NCI-H524 treated with DMSO at 0.1 percent for 48 hours (cell line): Measurements from ENCODE around the gene ENOPH1.

Experiments
- DNase-seq: peaks from one replicate; lab custom pipeline; 2025; lab: John Stamatoyannopoulos, UW

Gene ENOPH1

DNA sequence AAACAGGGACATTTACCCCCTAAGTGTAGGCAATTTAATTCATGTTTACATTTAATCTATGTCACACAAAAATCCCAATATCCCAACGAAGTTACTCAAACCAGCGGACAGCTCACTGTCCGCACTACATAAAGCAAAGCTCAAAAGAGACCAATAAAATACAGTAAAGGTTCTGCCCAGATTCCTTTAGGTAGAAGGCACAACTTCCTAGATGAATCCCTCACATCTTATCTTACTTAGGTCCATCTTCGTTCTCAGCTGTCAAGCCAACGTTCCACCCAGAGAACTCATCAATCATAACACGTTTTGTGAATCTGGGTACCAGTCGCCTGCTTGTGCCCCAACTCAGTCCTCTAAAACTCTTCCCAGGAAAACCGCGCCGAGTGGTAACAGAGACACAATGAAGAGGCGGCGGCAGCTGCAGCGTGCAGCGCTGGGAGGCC lies 1.8 kb upstream of the ENOPH1 start:
- DNase-seq = no peak

- peak; percentile 29 for DNase-seq
Measured at GRCh38 chr4:82428969-82429727, 1.2 kb upstream of the ENOPH1 start.

GRCh38 chr4:82429728-82430192 lies 630 bp upstream of the ENOPH1 start:
- DNase-seq = no peak

DNA sequence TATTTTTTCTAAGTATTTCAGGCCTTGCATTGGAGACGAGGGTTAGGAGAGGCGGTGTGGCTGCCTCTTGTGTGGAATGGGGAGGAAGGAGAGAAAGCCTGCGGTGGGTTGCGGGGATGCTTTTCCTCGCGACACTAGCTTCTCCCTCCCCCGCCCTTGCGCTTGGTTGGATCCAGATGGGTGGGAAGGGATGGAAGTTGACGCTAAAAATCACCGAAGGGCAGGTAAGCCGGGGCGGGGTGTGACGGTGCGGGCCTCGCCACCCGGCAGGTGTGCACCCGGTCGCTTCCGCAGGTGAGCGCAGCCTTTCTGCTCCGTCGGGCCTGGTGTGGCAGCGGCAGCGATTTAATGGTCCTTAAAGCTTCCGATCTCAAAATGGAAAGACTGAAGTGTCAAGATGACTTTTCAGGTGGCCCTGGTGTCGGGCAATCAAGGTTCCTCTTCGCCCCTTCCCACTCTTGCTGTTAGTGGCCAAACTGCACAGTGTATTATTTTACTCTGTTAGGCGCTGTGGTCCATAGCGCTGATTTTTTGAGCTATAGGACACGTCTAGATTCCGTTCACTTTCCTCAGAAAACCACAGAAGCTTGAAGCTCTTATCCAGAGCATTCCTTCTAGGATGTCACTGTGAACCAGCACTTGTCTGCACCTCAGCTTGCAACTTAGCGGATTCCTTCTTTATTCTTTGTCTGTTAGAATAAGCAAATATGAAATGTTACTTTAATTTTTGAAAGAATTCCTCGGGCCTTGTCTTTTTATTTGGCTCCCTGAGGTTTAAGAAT lies 765 bp downstream of the ENOPH1 start:
- DNase-seq = no peak

GRCh38 chr4:82431831-82432230 lies 1.4 kb downstream of the ENOPH1 start:
- DNase-seq = no peak

- DNase-seq = no peak
Measured at GRCh38 chr4:82432596-82432995, 2.2 kb downstream of the ENOPH1 start.

DNA sequence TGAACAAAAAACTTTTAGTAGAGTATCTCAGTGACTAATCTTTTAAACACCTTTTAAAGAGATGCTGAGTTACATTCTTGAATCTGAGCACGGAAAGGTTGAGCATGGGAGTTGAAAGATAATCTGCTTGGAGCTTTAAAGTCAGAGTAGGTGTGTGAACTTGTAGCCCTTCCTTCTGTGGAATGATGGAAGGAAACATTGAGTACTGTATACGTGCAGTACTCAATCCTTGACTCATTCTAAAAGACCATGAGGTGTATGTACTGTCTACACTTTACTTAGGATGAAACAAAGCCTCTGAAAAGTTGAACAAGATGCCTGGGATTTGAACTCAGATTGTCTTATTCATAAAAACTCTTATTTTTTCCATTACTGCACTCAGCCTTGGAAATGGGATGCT lies 3.4 kb downstream of the ENOPH1 start:
- no peak for DNase-seq

GRCh38 chr4:82434949-82435348 lies 4.6 kb downstream of the ENOPH1 start:
- no peak for DNase-seq

GRCh38 chr4:82436130-82436529 lies 5.7 kb downstream of the ENOPH1 start:
- DNase-seq = no peak

GRCh38 chr4:82436780-82437179 lies 6.4 kb downstream of the ENOPH1 start:
- no peak for DNase-seq

DNA sequence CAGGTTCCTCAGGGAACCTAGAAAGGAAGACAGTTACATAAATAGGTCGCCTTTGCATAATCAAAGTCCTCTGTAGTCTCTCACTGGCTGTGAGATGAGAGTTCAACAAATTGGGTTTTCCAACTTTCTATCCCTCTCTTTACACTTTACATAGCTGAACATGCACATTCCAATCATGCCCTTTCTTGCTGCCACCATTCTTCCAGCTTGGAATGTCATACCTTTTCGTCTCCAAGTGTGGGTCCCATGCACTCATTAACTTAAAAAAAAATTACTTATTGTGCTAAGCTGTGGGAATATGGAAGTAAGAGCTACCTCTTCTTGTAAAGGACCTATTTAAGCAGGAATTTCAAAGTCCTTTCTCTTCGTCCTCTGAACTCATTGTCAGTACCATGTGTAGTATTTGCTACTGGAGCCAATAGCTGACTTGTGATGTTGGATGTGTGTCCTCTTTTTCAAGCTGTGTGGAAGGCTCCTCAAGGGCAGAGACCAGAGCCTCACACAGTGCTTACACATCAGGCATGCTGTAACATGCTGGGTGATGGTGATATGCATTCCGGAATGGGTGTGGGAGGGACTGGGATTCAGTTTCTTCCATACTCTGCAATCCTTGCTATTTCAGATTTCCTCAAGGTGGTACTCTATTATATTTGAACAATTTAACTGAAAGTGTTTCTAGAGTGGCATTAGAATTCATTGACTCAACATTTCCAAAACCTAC lies 7.1 kb downstream of the ENOPH1 start:
- DNase-seq = no peak

GRCh38 chr4:82439088-82439487 lies 8.7 kb downstream of the ENOPH1 start:
- no peak for DNase-seq

DNA sequence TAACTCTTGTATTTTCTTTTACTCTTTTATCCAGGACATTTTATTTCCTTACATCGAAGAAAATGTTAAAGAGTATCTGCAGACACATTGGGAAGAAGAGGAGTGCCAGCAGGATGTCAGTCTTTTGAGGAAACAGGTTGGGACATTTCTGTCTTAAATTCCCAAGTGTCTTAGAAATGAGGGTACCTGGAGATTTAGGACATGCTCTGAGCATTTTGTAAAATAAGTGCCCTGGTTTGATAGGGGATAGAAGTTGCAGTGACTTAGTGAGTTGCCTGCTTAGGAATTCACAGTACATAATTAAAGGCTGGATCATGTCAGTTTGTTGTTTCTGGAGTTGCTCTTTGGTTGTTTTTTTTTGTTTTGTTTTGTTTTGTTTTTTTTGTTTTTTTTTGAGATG lies 17.5 kb downstream of the ENOPH1 start:
- DNase-seq = no peak

GRCh38 chr4:82450966-82451755 lies 20.8 kb downstream of the ENOPH1 start:
- DNase-seq = no peak

GRCh38 chr4:82452026-82452425 lies 21.6 kb downstream of the ENOPH1 start:
- no peak for DNase-seq

DNA sequence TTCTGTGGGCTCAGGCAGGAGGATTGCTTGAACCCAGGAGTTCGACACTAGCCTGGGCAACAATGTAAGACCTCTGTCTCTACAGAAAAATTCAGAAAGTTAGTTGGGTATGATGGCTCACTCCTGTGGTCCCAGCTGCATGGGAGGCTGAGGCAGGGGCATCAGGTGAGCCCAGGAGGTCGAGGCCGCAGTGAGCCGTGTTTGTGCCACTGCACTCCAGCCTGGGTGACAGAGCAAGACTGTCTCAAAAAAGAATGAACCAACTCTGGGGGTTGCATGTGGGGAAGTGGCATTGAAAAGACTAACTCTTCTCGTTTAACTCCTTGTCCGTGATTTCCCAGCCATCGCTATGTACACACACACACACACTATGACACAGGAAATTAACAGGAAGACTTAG lies 26.9 kb downstream of the ENOPH1 start:
- no peak for DNase-seq

DNA sequence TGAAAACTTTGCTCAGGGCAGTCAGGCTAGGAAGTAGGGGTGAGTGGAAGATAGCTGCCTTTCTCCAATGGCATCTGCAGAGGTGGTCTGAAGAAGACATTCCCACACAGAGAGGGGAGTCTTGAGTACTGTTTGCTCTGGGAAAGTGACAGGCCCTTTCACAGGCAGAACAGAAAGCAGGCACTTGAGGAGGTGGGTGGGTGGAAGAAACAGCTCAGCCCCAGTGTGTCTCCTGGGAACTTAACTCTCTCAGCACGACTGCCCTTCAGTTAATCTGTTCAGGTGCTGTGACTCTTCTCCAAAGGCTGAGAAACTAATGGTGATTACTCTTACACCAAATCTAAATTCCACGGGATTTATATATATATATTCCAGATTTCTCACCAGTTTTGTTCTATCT lies 28.3 kb downstream of the ENOPH1 start:
- DNase-seq = no peak

GRCh38 chr4:82461710-82462109 lies 31.3 kb downstream of the ENOPH1 start:
- no peak for DNase-seq

- DNase-seq = no peak
Measured at GRCh38 chr4:82462415-82462831, 32.0 kb downstream of the ENOPH1 start.

GRCh38 chr4:82463221-82463620 lies 32.8 kb downstream of the ENOPH1 start:
- no peak for DNase-seq

- no peak for DNase-seq
Measured at GRCh38 chr4:82467471-82467870, 37.1 kb downstream of the ENOPH1 start.
